GM12891 (cell line): ENCODE measurements around the gene CLTB.

Experiments
- DNase-seq: peaks from one replicate; pipeline ENCODE4 v3.0.0; 2011; ENCODE audit warnings: low spot score; ENCODE audit not compliant: insufficient read length
- FAIRE-seq: peaks from 2 replicates; lab custom pipeline; 2011; peaks lifted over from hg19 to GRCh38; lab: Jason Lieb, UNC
- PAX5 ChIP-seq: IDR thresholded peaks from 2 replicates; pipeline ENCODE4 v1.6.1; 2011; ENCODE audit warnings: low read length, moderate library complexity, mild to moderate bottlenecking; ENCODE audit not compliant: insufficient read depth, severe bottlenecking
- POLR2A ChIP-seq: IDR thresholded peaks from 2 replicates; pipeline ENCODE4 v1.6.1; 2011; ENCODE audit warnings: low read depth, low read length, control low read depth
- POLR2AphosphoS5 ChIP-seq: IDR thresholded peaks from 2 replicates; pipeline ENCODE4 v1.6.1; 2011; ENCODE audit warnings: low read depth, low read length, control low read depth
- POU2F2 ChIP-seq: IDR thresholded peaks from 2 replicates; pipeline ENCODE4 v1.6.1; 2011; ENCODE audit warnings: low read depth, mild to moderate bottlenecking, control low read depth, low read length, moderate library complexity
- SPI1 ChIP-seq: IDR thresholded peaks from 2 replicates; pipeline ENCODE4 v1.6.1; 2011; ENCODE audit warnings: low read depth, low read length, control low read depth
- TAF1 ChIP-seq: IDR thresholded peaks from 2 replicates; pipeline ENCODE4 v1.6.1; 2011; ENCODE audit warnings: low read depth, low read length, control low read depth

Gene CLTB

DNA sequence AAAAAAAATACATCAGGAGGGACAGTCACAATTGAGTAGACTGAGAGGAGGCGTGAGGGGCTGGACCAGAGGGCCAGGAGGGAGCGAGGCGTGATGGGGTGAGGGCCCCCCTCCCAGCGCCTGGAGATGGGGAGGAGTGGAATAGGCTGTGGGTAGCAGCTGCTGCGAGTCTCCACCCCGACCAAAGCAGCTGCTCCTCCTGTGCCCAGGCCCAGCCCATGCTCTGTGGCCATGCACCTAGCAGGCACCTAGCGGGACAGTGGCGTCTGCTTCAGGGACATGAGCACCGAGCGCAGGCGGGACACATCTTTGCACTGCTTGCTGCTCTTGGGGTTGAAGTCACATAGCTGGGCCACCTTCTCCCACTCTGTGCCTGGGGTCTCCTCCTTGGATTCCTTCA is 23.8 kb downstream of the CLTB start:
- no peak for FAIRE-seq
- TF ChIP-seq POLR2AphosphoS5 (no peak), TAF1 (no peak), SPI1 (no peak), POLR2A (no peak), POU2F2 (no peak), PAX5 (no peak)
- no peak for DNase-seq

DNA sequence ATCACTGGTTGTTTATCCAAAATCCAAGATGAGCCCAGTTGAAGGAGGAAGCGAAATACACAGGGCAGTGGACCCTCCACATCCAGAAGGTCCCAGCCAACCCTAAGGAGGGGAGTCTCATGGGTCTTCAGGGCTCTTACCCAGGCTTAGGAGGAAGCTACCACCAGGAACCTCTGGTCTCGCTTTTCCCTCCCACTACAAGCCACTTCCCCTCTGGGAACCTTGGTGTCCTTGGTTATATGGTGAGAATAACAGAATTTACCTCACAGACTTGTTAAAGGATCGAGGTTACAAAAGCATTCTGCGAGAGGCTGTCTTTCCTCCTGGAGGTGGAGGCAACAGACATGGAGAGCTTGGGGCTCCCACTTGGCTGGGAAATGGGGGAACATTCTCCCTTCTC is 24.3 kb downstream of the CLTB start:
- TF ChIP-seq TAF1 (no peak), SPI1 (no peak), POLR2AphosphoS5 (no peak), POLR2A (no peak)
- no peak for FAIRE-seq

DNA sequence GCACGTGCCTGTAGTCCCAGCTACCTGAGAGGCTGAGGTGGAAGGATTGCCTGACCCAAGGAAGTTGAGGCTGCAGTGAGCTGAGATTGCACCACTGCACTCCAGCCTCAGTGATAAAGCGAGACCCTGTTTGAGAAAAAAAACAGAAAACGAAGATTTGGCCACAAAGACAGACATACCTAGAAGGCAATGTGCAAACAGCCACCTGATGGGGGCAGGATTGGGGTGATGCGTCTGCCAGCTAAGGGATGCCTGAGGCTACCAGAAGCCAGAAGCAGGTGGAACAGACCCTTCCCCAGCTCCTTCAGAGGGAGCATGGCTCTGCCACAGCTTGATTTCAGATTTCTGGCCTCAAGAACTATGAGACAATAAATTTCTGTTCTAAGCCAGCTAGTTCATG is 24.9 kb downstream of the CLTB start:
- no peak for FAIRE-seq

More for the DNA sequence above, 24.3 kb downstream of the CLTB start:
- DNase-seq: no peak

DNA sequence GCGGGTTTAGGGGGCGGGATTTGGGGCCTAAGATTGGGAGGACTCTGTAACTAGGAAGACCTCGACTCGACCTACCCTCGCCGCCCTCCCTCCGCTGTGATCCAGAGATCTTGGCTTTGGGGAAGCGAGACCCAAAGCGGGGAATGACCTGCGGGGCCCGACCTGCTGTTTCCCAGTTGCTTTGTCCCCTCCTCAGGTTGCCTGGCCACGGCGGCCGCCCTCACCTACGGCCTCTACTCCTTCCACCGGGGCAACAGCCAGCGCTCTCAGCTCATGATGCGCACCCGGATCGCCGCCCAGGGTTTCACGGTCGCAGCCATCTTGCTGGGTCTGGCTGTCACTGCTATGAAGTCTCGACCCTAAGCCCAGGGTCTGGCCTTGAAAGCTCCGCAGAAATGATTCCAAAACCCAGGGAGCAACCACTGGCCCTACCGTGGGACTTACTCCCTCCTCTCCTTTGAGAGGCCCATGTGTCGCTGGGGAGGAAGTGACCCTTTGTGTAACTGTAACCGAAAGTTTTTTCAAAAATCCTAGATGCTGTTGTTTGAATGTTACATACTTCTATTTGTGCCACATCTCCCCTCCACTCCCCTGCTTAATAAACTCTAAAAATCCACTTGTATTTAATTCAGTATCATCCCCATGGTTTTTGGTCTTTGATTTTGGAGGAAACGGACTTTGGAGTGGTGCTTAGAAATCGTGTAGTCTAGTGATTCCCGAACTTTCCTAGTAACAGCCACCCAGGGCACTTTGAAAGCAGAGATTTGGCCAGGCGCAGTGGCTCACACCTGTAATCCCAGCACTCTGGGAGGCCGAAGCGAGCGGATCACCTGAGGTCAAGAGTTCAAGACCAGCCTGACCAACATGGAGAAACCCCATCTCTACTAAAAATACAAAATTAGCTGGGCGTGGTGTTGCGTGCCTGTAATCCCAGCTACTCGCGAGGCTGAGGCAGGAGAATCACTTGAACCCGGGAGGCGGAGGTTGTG is 26.9 kb downstream of the CLTB start:
- DNase-seq (peak; percentile 49), FAIRE-seq (no peak)
- TF ChIP-seq PAX5 (no peak), POLR2AphosphoS5 (peak; percentile 92), POLR2A (peak; percentile 68; the same call in 1 of the 2 replicates), TAF1 (peak; percentile 78), SPI1 (peak; percentile 83), POU2F2 (no peak)

More for the DNA sequence above, 24.9 kb downstream of the CLTB start:
- TF ChIP-seq SPI1: no peak
- peak; percentile 38; the same call in 1 of the 2 replicates for TF ChIP-seq POLR2AphosphoS5
- DNase-seq: no peak

DNA sequence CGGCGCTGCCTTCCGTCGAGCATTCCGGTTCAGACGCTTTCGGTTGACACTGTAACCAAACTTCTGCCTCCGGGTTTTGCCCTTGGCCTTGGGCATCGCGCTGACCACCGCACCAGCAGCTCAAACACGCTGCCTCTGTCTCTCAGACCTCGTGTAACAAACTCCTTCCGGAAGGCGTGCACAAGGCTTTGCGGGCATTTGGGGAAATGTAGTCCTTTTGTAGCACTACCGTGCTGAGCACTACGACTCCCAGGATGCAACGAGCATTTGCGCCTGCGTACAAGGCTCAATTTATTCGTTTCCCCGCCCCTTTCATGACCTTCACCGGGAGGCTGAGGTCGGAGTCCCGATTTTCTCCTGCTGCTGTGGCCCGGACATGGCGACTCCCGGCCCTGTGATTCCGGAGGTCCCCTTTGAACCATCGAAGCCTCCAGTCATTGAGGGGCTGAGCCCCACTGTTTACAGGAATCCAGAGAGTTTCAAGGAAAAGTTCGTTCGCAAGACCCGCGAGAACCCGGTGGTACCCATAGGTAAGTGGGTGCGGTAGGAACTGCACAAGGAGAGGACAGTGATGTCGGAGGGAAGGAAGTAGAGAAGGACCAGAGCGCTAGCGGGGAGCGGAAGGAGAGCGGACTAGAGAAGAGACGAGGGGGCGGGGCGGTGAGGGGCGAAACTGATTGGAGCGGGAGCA is 27.8 kb downstream of the CLTB start, which contains the start of the genes HIGD2A and NOP16:
TSS of gene HIGD2A (plus strand) at position 308 of the 691 bp plus-strand sequence. CDS start at position 377, 69 bp downstream.
TSS of gene NOP16 (minus strand) at position 155 of the 691 bp plus-strand sequence. CDS start at position 96, 59 bp downstream.
- peak; percentile 93 for DNase-seq
- peak; percentile 99 for FAIRE-seq
- TF ChIP-seq POLR2A (peak; percentile 84), POU2F2 (peak; percentile 73; the same call in 1 of the 2 replicates), POLR2AphosphoS5 (peak; percentile 88), PAX5 (no peak), TAF1 (no peak; the same call in none of the 2 replicates), SPI1 (no peak; the same call in 1 of the 2 replicates)

DNA sequence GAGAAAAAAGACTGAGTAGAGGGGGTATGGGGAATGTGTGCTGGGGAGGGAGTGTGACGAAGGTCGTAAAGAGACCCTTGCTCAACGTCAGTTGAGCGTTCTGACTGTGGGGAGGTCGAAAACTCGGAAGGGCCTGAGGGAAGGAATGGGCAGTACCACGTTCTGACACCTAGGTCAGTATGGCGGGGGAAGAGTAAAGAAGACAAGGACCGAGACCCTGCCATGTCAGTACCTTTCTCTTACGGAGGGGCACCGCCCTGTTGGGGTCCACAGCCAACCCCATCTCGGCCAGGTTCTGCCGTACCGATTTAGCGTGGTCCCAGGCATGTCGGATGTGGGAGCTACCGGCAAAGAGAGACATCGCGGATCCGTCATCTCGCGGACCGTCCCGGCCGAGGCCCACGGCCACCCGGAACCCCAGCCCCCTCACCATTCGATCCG is 28.3 kb downstream of the CLTB start:
- TF ChIP-seq POLR2AphosphoS5 (no peak), POU2F2 (no peak), TAF1 (no peak), PAX5 (no peak), POLR2A (no peak)
- DNase-seq (no peak), FAIRE-seq (no peak)

DNA sequence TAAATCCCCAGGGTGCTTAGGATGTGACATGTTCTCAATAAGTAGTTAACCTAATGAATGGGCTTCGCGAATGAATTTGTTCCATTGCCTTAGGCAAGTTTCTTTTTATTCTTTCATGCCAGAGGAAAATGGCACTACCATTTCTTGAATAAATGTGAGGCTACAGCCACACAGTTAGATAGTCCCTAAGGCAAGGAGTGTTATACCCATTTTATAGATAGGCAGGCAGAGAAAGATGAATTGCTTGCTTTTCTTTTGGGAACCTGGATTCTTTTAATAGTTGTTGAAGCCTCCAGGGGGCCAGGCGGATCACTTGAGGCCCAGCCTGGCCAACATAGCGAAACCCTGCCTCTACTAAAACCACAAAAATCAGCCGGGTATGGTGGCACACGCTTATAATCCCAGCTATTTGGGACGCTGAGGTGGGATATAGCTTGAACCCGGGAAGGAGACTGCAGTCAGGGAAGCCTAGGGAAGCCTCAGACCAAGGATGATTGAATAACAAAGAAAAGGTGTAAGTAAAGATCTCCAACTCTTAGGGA is 28.9 kb downstream of the CLTB start:
- DNase-seq (no peak), FAIRE-seq (peak; percentile 28)
- TF ChIP-seq TAF1: no peak
- TF ChIP-seq POLR2A: no peak
- TF ChIP-seq SPI1: no peak

DNA sequence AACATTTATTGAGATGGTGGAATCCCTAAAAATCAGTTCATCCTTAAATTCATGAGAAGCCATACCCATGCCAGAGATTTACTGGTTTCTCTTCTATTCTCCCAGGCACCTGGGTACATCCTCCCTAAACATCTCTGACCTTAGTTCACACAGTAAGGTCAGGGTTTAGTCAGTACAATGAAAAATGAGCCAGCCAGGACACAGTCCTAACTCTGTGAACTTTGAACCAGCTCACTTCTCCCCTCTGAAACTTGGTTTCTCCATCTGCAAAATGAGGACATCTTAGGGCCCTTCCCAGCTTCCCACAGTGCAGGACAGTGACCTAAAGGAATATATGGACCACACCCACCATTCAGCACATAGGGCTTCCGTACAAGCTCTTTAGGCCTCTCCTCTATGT is 29.8 kb downstream of the CLTB start:
- TF ChIP-seq POLR2A: no peak
- TF ChIP-seq SPI1: no peak
- TF ChIP-seq TAF1: no peak
- no peak for TF ChIP-seq POU2F2
- no peak for TF ChIP-seq PAX5
- no peak for TF ChIP-seq POLR2AphosphoS5
- no peak for FAIRE-seq
- DNase-seq: no peak

DNA sequence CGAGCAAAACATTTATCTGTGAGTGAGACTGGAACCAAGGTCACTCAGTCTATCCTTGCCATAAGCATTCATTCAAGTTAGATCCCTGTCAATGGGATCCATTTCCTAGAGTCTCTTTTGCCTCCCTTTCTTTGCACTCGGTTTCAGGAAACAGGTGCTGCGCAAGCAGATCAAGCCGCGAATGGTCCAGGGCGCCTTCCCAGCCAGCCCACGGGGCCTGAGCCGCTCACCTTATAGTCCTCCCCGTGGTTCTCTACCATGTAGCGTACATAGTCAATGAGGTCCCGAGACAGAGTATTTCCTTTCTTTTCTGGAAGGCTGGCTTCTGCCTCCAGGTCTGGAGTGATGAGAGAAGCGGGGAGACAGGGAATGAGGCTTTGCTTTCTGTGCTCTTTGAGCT is 31.3 kb downstream of the CLTB start:
- FAIRE-seq (no peak), DNase-seq (no peak)
- no peak for TF ChIP-seq PAX5
- no peak for TF ChIP-seq POU2F2
- no peak for TF ChIP-seq POLR2AphosphoS5
- no peak for TF ChIP-seq SPI1
- TF ChIP-seq POLR2A: no peak
- no peak for TF ChIP-seq TAF1

DNA sequence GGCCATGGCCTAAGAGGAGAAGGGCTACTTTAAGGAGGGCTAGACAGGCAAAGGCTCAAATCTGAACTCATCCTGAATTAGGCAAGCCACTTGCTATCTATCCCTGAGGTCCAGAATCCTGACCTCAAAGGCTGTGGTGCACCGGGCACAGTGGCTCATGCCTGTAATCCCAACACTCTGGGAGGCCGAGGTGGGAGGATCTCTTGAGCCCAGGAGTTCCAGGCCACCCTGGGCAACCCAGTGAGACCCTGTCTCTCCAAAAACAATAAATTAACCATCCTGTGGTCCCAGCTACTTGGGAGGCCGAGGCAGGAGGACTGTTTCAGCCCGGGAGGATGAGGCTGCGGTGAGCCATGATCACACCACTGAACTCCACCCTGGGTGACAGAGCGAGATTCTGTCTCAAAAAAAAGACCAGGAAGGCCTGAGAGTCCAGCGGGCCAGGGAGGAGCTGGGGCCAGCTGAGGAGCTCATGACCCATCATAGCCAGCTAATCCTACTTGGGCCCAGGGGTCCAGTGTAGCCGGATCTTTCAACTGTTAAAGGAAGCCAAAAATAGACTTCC is 31.9 kb downstream of the CLTB start:
- FAIRE-seq (no peak), DNase-seq (no peak)
- TF ChIP-seq POLR2AphosphoS5 (no peak), POU2F2 (no peak), TAF1 (no peak), PAX5 (no peak), POLR2A (no peak; the same call in 1 of the 2 replicates), SPI1 (no peak)
